HCT116 (cell line): Measurements from ENCODE around the gene ART5.

Experiments
- ATF3 ChIP-seq: IDR thresholded peaks from 2 replicates; pipeline ENCODE4 v1.6.1; 2012
- CTCF ChIP-seq, 3 experiments: fragments of 200-600 bp in 1 of 3; sonication (generic) in 1 of 3; IDR thresholded peaks in 2 of 3; conservative IDR thresholded peaks in 1 of 3; 2 replicates each; pipeline ENCODE4 v1.5.1; 2012 to 2017; ENCODE audit warnings: low read depth in 2 of 3, low read length in 2 of 3, antibody characterized with exemption in 1 of 3, borderline replicate concordance in 1 of 3, control low read depth in 1 of 3, mild to moderate bottlenecking in 1 of 3, mixed read lengths in 1 of 3, mixed run types in 1 of 3, moderate library complexity in 1 of 3; ENCODE audit not compliant: insufficient read depth in 1 of 3
- EZH2 ChIP-seq: fragments of 200-600 bp; sonication (generic); IDR thresholded peaks from 2 replicates; pipeline ENCODE4 v1.6.1; 2017; ENCODE audit warnings: antibody characterized with exemption, mixed run types
- EZH2phosphoT487 ChIP-seq: fragments of 200-600 bp; IDR thresholded peaks from 2 replicates; pipeline ENCODE4 v1.6.1; 2018; ENCODE audit warnings: antibody characterized with exemption, borderline replicate concordance
- MAX ChIP-seq: IDR thresholded peaks from 2 replicates; pipeline ENCODE4 v1.6.1; 2012
- POLR2A ChIP-seq: IDR thresholded peaks from 2 replicates; pipeline ENCODE4 v1.7.0; 2011; ENCODE audit warnings: borderline replicate concordance; ENCODE audit not compliant: insufficient read depth, insufficient read length; ENCODE audit errors: extremely low read depth
- RAD21 ChIP-seq: IDR thresholded peaks from 2 replicates; pipeline ENCODE4 v1.6.1; 2012; ENCODE audit warnings: low read depth, mild to moderate bottlenecking
- REST ChIP-seq: IDR thresholded peaks from 2 replicates; pipeline ENCODE4 v1.6.1; 2012; ENCODE audit warnings: low read depth
- SRF ChIP-seq: IDR thresholded peaks from 2 replicates; pipeline ENCODE4 v1.6.1; 2012; ENCODE audit warnings: low read depth

GRCh38 chr11:3637201-3637600 lies 4.6 kb downstream of the ART5 start:
- TF ChIP-seq CTCF (IDR thresholded peaks at IDR 0.05 in 2 of 3, conservative IDR thresholded peaks at IDR 0.05 in 1 of 3; ENCODE audit: borderline replicate concordance in 1 of 3, insufficient read depth in 1 of 3, low read depth in 2 of 3, low read length in 2 of 3) (no peak), POLR2A (no peak), SRF (no peak), EZH2phosphoT487 (no peak), EZH2 (no peak), ATF3 (no peak), REST (no peak), MAX (no peak), RAD21 (no peak)
